Stimulated activated CD4-positive, alpha-beta T cell treated with anti-CD3 and anti-CD28 coated beads, Interleukin-15, amount 100 ng/mL, for 48 hours (primary cell): ENCODE results near the gene CXCL1.

Experiments
- DNase-seq, 2 donors: peaks; one replicate each; pipeline ENCODE4 v3.0.0-alpha.2; 2020; ENCODE audit warnings: low read depth in 2 of 2

The CXCL1 gene

DNA sequence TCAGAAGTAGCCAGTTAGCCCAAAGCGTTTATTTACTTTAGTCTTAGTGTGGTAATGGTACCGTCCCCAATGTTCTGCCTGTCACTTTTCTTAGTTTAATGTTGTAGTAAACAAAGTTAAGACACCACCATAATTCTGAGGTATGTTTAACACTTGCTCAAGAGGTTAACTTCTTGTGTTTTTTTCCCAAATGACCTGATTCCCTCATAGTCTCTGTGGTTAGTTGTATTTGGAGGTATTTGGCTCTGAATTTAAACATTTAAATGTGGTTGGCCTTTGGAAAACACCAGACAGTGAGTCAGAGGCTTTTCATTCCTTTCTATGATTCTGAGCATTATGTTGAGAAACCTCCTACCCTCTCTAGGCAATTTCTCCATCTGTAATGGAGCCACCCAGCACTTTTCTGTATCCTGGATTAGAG is 47.9 kb downstream of the CXCL1 start:
- DNase-seq = no peak

GRCh38 chr4:73918058-73918457 is 48.9 kb downstream of the CXCL1 start:
- no peak for DNase-seq

GRCh38 chr4:73919691-73920090 is 50.5 kb downstream of the CXCL1 start:
- DNase-seq = no peak
